Stimulated activated CD8-positive, alpha-beta memory T cell treated with anti-CD3 and anti-CD28 coated beads, Interleukin-15, amount 100 ng/mL, for 24 hours (primary cell): Measurements from ENCODE around the gene ICOSLG.
"Not testable (repeated sequence)": the region's sequence is repeated elsewhere in the genome, so short reads cannot be mapped to it uniquely, and the experiment has no call there.

Experiments
- DNase-seq: peaks from one replicate; pipeline ENCODE4 v3.0.0-alpha.2; 2020; ENCODE audit warnings: low read depth

ICOSLG gene

DNA sequence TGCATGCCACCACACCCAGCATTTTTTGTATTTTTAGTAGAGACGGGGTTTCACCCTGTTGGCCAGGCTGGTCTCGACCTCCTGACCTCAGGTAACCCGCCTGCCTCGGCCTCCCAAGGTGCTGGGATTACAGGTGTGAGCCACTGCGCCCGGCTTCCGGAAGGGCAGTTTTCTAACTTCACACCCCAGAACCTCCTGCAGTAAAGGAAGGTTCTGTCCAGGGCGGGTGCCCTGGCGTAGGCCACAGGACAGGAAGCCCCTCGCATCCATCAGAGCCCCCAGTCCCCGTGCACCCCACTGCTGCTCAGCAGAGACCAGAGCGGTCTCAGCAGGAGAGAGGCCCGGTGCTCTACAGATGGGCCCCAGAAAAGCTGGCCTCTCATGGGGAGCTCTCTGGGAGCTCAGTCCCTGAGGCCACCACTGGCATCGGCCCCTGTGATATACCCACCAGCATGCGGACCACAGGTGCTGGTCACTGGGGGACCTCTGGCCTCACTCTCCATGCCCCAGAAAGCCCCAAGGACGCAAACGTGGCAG is 25.1 kb upstream of the ICOSLG start:
- no peak for DNase-seq

DNA sequence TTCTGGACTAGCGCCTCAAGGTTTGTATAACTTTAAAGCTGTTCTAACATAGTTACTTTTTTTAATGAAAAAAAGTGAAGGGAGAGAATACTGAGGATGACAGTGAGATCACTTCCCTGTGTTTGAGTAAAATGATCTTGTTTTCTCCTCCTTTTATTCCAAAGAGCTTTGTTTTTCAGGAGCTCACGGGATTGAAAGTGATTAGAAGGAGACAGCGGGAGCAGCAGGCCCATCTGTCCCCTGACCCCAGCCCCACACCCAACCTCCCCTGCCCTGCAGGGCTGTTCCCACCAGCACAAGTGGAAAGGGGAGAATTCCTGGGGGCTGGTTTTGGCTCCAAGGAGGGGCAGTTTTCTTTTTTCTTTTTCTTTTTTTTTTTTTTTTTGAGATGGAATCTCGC is 23.0 kb upstream of the ICOSLG start:
- DNase-seq = no peak

DNA sequence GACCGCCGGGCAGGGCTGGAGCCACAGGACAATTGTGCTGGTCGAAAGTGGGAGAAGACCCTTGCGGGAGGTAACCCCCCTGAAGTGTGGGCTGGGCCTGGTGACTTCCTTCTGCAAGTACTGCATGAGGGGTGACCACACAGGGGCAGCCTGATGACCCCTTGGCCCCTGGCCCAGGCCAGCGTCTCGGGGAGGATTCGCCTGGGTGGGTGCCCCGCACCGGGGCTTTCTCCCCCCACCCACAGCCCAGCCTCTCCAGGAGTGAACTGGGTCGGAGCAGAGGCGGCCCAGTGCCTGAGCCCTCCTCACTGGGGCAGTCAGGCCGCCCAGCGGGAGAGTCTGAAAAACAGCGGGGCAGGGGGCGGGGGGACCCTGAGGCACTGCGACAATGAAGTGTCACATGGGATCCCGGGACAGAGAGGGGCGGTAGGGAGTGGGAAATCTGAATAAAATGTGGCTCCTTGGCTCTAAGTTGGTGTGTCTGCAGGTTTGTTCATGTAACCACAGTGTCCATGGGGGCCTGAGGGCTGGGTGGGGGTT is 22.5 kb upstream of the ICOSLG start:
- DNase-seq = no peak

DNA sequence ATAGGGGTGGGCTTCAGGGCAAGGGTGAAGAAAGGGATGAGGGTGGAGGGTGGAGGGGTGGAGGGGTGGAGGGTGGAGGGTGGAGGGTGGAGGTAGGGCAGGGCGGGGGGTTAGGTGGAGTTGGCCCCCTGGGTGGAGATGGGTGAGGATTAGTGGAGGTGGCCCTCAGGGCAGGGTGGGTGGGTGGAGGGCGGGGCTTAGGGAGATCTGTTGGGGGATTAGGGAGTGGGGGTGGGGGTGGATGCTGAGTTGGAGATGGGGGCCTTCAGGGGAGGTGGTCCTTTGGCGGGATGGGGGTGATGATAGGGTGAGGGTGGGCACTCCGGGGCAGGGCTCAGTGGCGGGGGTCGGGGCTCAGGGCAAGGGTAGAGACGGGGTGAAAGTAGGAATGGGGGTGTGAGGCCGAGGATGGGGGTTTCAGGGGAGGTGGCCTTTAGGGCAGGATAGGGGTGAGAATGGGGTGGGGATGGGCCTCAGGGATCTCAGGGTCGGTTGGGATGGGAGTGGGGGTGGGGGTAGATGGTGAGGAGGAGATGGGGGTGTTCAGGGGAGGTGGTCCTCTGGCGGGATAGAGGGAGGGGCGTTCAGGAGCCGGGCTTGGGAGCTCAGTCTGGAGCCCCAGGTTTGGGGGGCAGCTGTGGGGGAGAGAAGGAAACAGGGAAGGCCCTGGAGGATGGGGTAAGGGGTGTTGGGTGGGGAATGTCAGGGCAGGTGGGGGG is 21.8 kb upstream of the ICOSLG start:
- no peak for DNase-seq

DNA sequence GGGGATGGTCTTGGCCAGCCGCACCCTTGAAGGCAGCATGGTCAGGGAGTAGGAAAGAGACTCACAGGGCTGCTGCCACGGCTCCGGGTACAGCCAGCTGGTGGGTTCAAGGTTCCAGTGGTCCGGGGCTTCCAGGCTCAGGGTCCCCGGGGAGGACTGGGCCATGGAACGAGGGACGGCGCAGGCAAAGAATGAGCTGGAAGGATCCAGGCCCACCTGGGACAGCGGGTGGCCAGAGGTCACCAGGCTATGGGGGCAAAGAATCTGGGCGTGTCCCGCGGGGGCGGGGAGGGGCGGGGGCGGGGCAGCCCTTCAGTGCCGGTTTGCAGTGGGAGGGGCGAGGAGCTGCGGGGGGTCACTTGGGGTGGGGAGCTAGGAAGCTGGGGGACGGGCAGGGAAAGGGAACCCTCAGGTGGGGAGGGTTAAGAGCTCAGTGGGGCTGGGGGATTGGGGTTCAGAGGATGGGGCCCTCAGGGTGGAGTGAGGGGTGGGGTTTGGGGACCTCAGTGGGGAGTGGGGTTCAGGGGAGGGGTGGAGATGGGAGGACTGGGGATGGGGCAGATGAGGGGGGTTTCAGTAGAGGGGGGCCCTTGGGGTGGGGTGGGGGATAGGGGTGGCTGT is 21.0 kb upstream of the ICOSLG start, which contains the start of gene DNMT3L:
TSS of gene DNMT3L (minus strand) at position 223 of the 621 bp plus-strand sequence. CDS start 638 bp downstream, outside the sequence.
- DNase-seq = no peak

DNA sequence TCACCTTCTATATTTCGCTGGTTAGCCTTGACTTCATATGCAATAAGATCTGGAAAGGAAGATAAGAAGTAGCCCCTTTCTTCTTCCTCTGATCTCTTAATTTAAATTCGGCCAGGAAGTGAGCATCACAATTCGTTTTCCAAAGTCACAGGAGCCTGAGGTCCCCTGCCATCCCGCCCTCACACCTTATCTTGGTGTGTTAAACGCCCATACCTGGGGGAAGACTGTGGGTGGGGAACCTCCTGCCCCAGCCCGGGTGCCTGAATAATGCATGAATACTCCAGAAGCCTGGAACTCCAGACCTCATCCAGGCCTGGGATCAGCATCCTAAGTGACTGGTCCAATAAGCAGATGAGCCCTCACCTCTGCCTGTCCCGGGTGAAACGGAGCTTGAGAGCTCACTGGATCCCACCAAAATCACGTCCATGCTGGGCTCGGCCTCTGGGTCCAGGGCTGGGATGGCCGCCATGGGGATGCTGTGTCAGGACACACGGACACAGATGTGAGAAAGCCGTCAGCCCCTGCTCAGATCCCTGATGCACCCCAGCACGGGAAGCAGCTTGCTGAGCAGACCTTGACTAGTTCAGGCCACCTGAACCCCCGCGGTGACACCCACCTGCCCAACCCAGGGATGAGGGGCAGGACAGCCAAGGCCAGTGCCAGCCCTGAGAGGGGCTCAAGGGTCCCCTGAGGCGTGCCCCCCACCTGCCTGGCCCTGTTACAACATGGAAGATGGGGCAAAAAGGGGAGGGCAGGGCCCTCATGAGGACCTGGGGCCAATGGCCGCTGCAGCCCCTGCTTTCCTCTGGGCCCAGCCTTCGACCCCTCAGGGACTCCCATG is 20.3 kb upstream of the ICOSLG start:
- no peak for DNase-seq

DNA sequence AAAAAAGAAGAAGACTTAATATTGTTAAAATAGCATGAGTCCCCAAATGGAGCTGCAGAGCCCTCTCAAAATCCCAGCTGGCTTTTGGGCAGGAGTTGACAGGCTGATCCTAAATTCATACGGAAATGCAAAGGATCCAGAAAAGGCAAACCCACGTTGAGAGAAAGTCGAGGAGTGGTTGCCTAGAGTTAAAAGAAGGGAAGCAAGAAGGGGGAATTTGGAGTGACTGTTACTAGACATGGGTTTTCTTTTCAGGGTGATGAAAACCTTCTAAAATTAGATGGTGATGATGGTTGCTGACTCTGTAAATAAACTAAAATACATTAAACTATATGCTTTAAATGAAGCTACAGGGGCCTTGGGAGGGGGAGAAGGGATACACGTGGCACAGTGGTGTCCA is 19.3 kb upstream of the ICOSLG start:
- no peak for DNase-seq

DNA sequence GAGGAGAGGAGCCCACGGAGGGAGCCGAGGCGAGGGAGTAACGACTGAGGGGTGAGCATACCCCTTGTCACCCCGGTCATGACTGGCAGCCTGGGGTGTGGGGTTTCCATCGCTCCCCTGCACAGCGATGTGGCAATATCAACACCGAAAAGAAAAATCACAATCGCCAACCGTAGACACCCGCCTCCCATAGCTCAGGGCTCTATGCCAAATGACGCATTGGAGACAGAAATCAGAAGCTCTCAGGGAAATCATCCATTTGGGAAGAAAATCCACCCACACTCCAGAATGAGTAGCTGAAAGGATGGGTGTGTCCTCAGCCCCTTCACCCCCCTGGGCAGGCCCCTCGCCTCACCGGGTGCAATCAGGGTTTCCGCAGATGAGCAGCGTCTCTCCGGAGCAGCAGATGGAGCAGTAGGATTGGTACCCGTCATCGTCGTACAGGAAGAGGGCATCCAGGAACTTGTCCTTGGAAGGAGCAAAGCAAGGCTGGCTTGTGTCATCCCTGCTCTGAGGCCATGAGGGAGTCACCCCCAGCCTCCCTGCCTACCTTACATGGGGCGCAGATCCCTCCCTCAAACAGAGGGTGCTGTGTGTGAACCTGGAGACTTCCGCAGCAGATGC is 18.5 kb upstream of the ICOSLG start:
- no peak for DNase-seq

DNA sequence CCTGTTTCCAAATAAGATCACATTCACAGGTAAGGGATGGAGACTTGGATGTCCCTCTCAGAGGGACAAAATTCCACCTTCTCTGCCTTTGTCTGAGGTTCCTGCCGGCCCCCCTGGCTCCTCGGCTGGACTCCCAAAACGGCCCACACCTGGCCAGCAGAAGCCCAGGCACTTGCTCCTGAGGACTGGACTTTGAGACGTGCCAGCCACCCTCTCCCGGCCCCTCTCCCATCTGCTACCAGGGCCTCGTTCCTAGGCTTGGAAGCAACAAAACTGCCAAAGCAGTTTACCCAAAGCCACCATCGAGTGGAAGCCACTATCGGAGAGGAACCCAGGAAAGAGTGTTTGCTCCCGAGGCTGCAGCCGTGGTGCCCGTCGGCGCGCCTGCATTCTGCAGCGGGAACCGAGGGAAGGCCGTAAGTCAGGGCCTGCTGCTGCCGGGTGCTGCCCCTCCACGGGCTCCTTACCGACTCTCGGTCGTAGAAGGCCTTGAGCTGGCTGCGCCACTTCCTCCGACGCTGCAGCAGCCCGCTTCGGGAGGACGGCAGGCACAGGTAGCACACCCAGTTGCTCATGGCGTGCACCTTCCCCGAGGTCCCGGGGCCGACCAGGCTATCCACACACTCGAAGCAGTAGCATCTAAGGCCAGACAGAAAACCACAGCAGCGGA is 17.4 kb upstream of the ICOSLG start:
- no peak for DNase-seq

DNA sequence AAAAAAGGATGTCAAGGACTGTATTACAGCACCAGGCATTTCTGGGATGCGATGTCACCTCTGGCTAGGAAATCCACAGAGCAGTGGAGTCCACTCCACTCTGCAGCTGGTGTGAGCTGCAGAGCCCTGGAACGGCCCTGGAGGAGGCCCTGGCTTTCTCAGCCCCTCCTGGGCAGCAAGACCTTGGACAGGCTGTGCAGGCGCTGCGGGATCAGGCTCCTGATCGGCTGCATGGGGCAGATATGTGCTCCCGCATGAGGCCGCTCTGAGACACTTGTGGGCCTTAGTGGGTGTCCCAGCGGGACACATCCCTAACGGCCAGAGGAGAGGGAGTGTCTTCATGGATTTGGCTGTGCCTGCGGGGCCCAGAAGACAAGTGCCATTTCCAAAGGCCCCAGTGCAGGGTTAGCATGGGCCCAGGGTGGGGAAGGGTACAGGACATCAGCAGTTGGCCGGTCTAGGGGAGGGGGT is 14.8 kb upstream of the ICOSLG start:
- no peak for DNase-seq

DNA sequence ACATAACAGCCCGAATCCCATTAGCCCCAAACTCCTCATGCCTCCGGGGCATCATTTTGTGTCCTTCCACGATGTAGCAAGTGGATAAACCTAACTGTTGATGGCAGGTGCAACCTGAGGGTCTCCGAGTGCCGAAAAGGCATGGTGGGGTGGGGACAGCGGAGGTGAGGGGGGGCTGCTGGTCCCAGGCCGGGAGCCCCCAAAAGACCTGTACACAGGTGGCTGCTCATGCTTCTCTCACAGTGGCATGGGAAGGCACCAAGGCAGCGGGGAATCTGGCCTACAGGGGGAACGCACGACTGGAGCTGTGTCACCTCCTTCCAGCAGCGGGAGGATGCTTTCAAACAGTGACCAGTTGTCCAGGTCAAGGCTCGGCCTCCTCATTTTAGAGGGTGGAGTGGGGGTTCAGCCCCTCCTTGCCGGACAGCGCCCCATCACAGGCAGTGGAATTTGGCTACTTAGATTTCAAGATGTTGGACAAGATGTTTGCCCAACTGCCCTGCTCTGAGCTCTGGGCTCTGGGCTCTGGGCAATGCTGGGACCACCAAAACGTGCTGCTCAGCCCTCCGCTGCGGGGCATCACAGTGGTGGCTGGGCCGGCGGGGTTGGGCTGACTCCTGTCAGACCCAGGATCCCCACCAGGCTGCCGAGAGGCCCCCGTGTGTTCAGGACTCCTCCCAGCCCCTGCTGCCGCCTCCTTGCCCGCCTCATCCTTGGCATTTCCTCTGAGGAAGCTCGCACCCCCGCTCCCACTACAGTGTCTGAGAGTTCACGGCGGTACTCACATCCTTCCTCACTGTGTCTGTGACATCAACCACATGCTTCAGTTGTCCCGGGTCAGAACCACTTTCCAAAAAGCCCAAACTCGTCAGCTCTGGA is 13.3 kb upstream of the ICOSLG start:
- DNase-seq = no peak

DNA sequence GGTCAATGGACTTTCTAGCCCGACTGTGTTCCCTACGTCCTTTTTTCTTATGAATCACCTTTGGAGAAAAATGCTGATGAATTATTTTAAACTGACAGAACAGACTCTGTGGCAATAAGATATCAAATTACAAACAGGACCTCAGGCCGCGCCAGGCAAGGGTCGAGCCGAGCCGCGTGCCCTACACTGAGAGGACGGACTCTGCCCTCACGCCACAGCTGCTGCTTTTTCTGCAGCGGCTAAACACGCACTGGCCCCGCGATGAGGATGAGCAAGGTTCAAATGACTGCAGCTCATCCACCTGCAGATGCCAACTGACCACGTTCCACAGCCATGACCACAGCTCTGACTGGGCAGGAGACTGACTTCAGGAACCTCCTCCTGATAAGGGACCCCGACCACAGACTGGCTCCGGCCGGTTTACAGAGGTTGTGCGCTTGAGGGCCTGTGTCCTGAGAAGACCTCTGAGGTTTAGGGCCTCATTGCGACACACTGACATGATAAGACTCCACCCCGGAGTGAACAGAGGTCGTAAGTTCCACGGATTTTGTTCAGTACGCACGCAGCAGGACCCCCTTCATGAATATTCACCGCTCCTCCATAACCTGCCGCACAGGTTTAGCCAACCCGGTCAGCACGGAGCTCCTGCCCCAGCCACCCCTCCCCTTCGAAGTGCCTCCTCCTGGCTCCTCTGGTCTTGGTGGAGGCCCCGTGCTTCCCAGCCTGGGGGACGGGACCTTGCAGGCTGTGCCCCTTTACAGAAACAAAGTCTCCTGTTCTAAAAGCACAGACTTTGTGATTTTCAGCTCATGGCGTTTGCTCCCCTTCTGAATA is 8.7 kb upstream of the ICOSLG start:
- not testable (repeated sequence) for DNase-seq

DNA sequence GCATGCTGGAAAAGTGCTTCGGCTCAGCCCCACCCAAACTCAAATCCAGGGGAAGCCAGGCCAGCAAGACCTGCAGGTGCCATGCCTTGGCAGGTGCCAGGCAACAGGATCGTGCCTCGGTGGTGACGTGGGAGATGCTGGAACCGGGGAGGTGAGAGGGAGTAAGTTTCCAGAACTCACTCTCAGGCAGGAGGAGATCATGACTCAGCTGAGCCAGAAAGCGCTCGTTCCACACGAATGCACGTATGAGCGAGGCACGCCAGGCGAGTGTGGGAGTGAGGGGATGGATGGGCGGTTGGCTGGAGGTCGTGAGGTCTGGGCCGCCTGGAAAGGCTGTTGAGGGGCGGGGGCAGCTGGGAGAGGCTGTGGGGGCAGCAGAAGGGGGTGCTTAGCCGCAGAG is 7.2 kb upstream of the ICOSLG start:
- not testable (repeated sequence) for DNase-seq

DNA sequence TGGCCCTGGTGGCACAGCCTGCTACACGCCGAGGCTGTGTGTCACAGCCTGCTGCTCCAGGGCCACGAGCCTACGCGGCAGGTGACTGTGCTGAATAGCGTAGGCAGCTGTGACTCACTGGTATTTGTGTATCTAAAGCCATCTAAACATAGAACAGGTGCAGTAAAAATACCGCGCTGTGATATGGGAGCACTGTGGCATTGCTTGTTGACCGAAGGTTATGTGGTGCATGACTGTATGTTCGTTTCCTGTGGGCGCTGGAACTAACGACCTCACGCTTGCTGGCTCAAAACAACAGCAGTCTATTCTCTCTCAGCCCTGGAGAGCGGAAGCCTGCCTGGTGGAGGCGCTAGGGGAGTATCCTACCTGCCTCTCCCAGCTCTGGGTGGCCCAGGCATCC is 3.2 kb upstream of the ICOSLG start:
- DNase-seq = not testable (repeated sequence)

DNA sequence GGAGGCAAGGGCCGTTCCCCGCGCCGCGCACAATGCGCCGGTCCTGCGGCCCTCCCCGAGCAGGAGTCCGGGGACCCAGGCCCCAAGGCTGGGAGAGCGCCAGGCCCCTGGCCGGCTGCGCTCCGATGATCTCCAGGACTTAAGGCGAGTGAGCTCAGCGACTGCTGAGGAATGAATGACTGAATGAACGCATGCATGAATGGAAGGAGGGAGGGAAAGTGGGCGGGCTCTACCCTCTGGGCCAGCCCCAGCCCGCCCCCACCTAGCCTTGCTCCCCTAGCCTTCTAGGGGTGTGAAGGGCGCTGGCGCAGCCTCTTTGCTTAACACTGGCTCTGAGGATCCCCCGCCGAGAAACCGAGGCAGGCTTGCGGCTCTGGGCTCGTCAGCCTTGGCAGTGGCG is 538 bp upstream of the ICOSLG start:
- DNase-seq = not testable (repeated sequence)

DNA sequence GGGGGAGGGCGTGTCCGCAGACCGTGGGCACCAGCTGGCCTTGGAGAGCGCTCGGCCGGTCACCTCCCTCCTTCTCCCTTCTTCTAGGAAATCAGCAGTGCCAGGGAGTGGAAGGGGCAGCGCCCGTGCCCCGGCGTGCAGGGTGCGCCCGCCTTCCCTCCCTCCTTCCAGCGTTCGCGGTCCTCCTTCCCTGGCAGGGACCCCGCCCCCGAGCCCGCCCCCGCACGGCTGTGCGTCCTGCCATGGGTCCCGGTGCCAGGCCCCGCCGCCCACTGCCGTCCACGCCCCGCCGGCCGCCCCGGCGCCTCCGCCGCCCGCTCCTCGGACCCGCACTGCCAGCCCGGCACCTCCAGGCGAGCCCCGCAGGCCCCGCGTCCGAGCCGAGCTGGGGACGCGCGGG is 390 bp downstream of the ICOSLG start:
- not testable (repeated sequence) for DNase-seq

DNA sequence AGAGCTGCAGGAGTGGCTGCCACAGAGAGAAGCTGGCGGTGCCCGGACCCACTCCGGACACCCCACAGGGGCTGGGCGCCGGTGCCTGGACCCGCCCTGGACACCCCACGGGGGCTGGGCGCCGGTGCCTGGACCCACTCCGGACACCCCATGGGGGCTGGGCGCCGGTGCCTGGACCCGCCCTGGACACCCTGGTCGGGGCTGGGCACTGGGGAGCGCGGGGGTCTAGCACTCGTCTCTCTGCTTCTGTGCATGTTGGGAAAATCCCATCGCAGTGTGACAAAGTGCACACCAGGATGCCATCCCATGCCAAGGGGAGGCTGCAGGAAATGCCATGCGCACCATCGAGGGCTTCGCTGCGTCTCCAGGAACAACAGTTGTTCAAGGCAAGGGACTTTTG is 11.2 kb downstream of the ICOSLG start:
- DNase-seq = not testable (repeated sequence)

DNA sequence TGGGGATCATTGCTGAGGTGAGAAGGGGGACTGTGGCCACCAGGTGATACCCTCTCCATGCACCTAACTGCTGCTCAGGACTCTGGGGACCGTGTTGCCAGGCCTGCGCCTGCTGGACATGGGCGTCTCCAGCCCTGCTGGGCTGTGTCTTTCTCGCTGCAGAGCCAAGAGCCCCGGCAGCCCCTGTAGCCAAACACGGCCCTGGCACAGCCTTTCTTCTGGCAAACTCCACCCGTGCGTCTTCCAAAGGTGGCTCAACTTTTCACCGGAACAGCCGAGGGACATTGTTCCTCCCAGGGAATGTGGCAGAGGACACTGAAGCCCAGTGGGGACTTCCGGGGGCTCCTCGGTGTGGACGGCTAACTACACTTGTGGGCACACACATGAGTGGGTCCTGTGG is 12.6 kb downstream of the ICOSLG start:
- DNase-seq = not testable (repeated sequence)

DNA sequence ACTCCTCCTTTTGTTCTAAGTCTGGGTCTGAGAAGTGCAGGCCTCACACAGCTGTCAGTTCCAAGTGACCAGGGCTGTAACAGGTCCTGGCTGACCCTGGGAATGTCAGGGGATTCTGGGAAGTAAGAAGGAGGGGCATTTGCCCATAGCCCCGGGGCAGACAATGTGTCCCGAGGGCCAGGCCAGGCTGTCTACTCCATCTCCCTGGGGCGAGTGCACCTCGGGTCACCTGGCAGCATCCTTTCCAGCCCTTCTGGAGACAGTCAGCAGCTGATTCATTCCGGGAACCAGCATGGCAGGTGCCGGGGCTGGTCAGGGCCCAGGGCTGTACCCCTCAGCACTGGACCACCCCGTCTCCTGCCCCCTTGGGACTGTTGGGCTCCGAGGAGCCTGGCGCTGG is 13.1 kb downstream of the ICOSLG start:
- DNase-seq = not testable (repeated sequence)
